ENCODE measurements around the gene CENPL. TPM values are rescaled to one million over a fixed set of nuclear protein-coding genes. Genes with fewer than 3 reads are reported as not detected.
A peak's percentile ranks its signal among the peaks of the same experiment; 100 is the strongest.

The CENPL gene
- total and polyA plus RNA-seq, 9 of the 15 experiments (the other 6 are each of a cell fraction or from before 2014, with no cell fraction given), result 33.0 to 52.7 (median 39.7) TPM

- TF ChIP-seq, protein P1, sequence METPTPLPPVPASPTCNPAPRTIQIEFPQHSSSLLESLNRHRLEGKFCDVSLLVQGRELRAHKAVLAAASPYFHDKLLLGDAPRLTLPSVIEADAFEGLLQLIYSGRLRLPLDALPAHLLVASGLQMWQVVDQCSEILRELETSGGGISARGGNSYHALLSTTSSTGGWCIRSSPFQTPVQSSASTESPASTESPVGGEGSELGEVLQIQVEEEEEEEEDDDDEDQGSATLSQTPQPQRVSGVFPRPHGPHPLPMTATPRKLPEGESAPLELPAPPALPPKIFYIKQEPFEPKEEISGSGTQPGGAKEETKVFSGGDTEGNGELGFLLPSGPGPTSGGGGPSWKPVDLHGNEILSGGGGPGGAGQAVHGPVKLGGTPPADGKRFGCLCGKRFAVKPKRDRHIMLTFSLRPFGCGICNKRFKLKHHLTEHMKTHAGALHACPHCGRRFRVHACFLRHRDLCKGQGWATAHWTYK (CRISPR knock-in tag; IDR thresholded peaks at IDR 0.05), result no peak
- TF ChIP-seq ZFP36 (IDR thresholded peaks at IDR 0.05; ENCODE audit: low read depth, low read length, partially characterized antibody), result no peak
- TF ChIP-seq SFPQ (IDR thresholded peaks at IDR 0.05; ENCODE audit: low read depth, low read length), result no peak
- TF ChIP-seq, protein P2, sequence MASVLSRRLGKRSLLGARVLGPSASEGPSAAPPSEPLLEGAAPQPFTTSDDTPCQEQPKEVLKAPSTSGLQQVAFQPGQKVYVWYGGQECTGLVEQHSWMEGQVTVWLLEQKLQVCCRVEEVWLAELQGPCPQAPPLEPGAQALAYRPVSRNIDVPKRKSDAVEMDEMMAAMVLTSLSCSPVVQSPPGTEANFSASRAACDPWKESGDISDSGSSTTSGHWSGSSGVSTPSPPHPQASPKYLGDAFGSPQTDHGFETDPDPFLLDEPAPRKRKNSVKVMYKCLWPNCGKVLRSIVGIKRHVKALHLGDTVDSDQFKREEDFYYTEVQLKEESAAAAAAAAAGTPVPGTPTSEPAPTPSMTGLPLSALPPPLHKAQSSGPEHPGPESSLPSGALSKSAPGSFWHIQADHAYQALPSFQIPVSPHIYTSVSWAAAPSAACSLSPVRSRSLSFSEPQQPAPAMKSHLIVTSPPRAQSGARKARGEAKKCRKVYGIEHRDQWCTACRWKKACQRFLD (CRISPR knock-in tag; IDR thresholded peaks at IDR 0.05), result no peak
- no peak for TF ChIP-seq CCAR2 (IDR thresholded peaks at IDR 0.05; ENCODE audit: low read depth, low read length)
- TF ChIP-seq CEBPB (tag; IDR thresholded peaks at IDR 0.05), result no peak
- TF ChIP-seq C11orf30 (IDR thresholded peaks at IDR 0.05; ENCODE audit: low read depth), result no peak
- TF ChIP-seq PML (IDR thresholded peaks at IDR 0.05; ENCODE audit: low read length), result no peak
- no peak for TF ChIP-seq ZNF695 (CRISPR knock-in tag; IDR thresholded peaks at IDR 0.05)
- no peak for TF ChIP-seq CBX3 (IDR thresholded peaks at IDR 0.05; ENCODE audit: borderline replicate concordance in 1 of 2, low read length in 2 of 2)
- no peak for TF ChIP-seq HIVEP1 (CRISPR knock-in tag; IDR thresholded peaks at IDR 0.05)
- TF ChIP-seq ZFP1 (CRISPR knock-in tag; IDR thresholded peaks at IDR 0.05), result no peak
- TF ChIP-seq ZNF436 (CRISPR knock-in tag; IDR thresholded peaks at IDR 0.05), result 0 out of 2 replicates have a peak, but pooled peaks have one; percentile 0
These were observed 835 bp downstream of the CENPL start (continued) for GRCh38 chr1:173823781-173824314.
